Right atrium auricular region (tissue), 2 donors: ENCODE measurements around the gene HSPBP1. TPM values are rescaled to one million over a fixed set of nuclear protein-coding genes. Genes with fewer than 3 reads are reported as not detected.
A peak's percentile ranks its signal among the peaks of the same experiment; 100 is the strongest.

ENCODE experiments used
- DNase-seq: peaks from one replicate; pipeline ENCODE4 v3.0.0-alpha.2; 2019; ENCODE audit warnings: low spot score
- H3K27ac ChIP-seq, 2 donors: fragments of 200-600 bp; sonication (generic); 1 replicate in 1 of 2; 2 replicates in 1 of 2; pipeline ENCODE4 v1.5.1; 2016 to 2019
- H3K27me3 ChIP-seq, 2 donors: fragments of 200-600 bp; sonication (generic); one replicate each; pipeline versions ENCODE4 v1.5.1 to v1.6.0; 2017 to 2019
- H3K36me3 ChIP-seq: fragments of 200-600 bp; sonication (generic); one replicate; pipeline ENCODE4 v1.5.1; 2016
- H3K4me1 ChIP-seq, 2 donors: fragments of 200-600 bp; sonication (generic); one replicate each; pipeline versions ENCODE4 v1.5.1 to v1.6.0; 2017 to 2019
- H3K4me3 ChIP-seq, 2 donors: fragments of 200-600 bp; sonication (generic); 1 replicate in 1 of 2; 2 replicates in 1 of 2; pipeline ENCODE4 v1.5.1; 2017 to 2019; ENCODE audit warnings: mild to moderate bottlenecking in 1 of 2, moderate library complexity in 1 of 2
- H3K9me3 ChIP-seq, 2 donors: fragments of 200-600 bp; sonication (generic); one replicate each; pipeline ENCODE4 v1.5.1; 2019
- CTCF ChIP-seq, 2 donors: fragments of 200-600 bp; sonication (generic); IDR thresholded peaks; one replicate each; pipeline ENCODE4 v1.5.1; 2019; ENCODE audit warnings: antibody characterized with exemption in 2 of 2
- total RNA-seq, 2 donors: library from RNA; depleted of rRNA; stranded (reverse); fragments of >200 nt; gene quantifications; one replicate each; pipeline ENCODE4 v1.1.0, GENCODE V29; 2016

HSPBP1 gene
- total RNA-seq, 2 donors from 2014 or later = 29.6 to 35.8 TPM

- no peak for TF ChIP-seq CTCF (IDR thresholded peaks at IDR 0.05)
- Histone ChIP-seq H3K4me3 (peak overlapping the region; percentile 82 to 97), H3K27ac (peak overlapping the region; percentile 90 to 95), H3K9me3 (no peaks in the 10 kb centered on the region), H3K27me3 (no peaks in the 10 kb centered on the region), H3K36me3 (no peaks in the 10 kb centered on the region), H3K4me1 (peaks cover 3 to 59% of the 10 kb centered on the region in 2 donors)
- no peak for DNase-seq
Observed at GRCh38 chr19:55257461-55258420, 22.2 kb downstream of the HSPBP1 start.

GRCh38 chr19:55256562-55257460, 23.1 kb downstream of the HSPBP1 start:
- H3K9me3 ChIP-seq = no peaks in the 10 kb centered on the region
- no peaks in the 10 kb centered on the region for H3K27me3 ChIP-seq
- peaks cover 3 to 69% of the 10 kb centered on the region in 2 donors for H3K4me1 ChIP-seq
- no peak for DNase-seq
- no peak overlapping the region for H3K27ac ChIP-seq
- H3K36me3 ChIP-seq = no peaks in the 10 kb centered on the region
- peak overlapping the region; percentile 82 to 97 for H3K4me3 ChIP-seq
- TF ChIP-seq CTCF (IDR thresholded peaks at IDR 0.05) = no peak

GRCh38 chr19:55255618-55256423, 24.1 kb downstream of the HSPBP1 start:
- no peaks in the 10 kb centered on the region for H3K9me3 ChIP-seq
- TF ChIP-seq CTCF (IDR thresholded peaks at IDR 0.05) = no peak
- no peak for DNase-seq
- no peaks in the 10 kb centered on the region for H3K36me3 ChIP-seq
- H3K27me3 ChIP-seq = no peaks in the 10 kb centered on the region
- peaks cover 3 to 79% of the 10 kb centered on the region in 2 donors for H3K4me1 ChIP-seq
- peak overlapping the region in 1 of 2 donors; percentile 31 for H3K27ac ChIP-seq
- H3K4me3 ChIP-seq = no peak overlapping the region

- DNase-seq = no peak
- no peaks in the 10 kb centered on the region for H3K36me3 ChIP-seq
- peak overlapping the region; percentile 1 to 18 for H3K4me3 ChIP-seq
- no peaks in the 10 kb centered on the region for H3K9me3 ChIP-seq
- peak overlapping the region; percentile 31 to 55 for H3K27ac ChIP-seq
- no peaks in the 10 kb centered on the region for H3K27me3 ChIP-seq
- TF ChIP-seq CTCF (IDR thresholded peaks at IDR 0.05) = no peak
- H3K4me1 ChIP-seq = peaks cover 3 to 76% of the 10 kb centered on the region in 2 donors
Observed at GRCh38 chr19:55254625-55254977, 25.3 kb downstream of the HSPBP1 start.
